ENCODE results near the gene BRSK1.

DNA sequence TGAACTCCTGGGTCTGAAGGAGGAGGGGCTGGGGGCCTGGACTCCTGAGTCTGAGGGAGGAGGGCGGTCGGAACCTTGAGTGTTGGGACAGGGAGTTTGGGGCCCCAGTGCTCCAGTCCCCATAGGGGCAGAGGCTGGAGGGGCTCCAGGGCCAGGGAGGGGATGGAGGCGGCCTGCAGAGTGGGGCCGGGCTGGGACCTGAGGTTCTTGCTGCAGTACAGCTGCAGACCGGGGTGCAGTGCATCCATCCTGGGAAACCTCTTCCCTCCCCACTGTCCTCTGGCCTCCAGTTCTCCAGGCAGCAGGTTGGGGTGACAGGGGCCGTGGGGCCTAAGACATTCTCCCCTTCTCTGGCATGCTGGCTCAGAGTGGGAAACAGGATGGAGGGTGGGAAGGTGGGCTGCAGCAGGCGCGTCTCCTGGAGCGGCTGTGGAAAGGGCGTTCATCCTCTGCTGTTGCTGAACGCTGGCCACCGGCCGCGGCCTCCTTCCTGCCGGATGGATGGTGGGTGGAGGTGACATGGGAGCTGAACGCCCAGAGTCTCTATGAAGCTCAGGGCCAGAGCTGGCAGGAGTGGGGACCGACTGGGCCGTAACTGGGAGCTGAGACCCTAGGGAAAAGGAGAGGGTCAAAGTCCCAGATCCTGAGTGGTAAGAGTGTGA is 1.6 kb downstream of the BRSK1 start:
- TF ChIP-seq SP1 (IDR thresholded peaks at IDR 0.05) (no peak), ELF4 (IDR thresholded peaks at IDR 0.05) (no peak), FOXA1 (IDR thresholded peaks at IDR 0.05) (no peak), SUZ12 (IDR thresholded peaks at IDR 0.05) (no peak), TARDBP (IDR thresholded peaks at IDR 0.05) (no peak), NFRKB (IDR thresholded peaks at IDR 0.05) (no peak), ZNF384 (IDR thresholded peaks at IDR 0.05) (no peak)
